Trophoblast cell (in vitro differentiated cells and primary cell): Measurements from ENCODE around the gene FHOD1.
A peak's percentile ranks its signal among the peaks of the same experiment; 100 is the strongest.

Experiments used
- DNase-seq, 2 donors: peaks; one replicate each; pipeline ENCODE4 v3.0.0-alpha.2; 2016
- H2AFZ ChIP-seq: 2 replicates; pipeline ENCODE4 v1.6.1; 2013; ENCODE audit warnings: low read length, moderate library complexity, mild to moderate bottlenecking; ENCODE audit not compliant: insufficient read depth, poor library complexity
- H2AK5ac ChIP-seq: 2 replicates; pipeline ENCODE4 v1.6.1; 2013; ENCODE audit warnings: mild to moderate bottlenecking, low read length
- H2BK120ac ChIP-seq: 2 replicates; pipeline ENCODE4 v1.6.1; 2013; ENCODE audit warnings: low read length, mild to moderate bottlenecking, moderate library complexity; ENCODE audit not compliant: insufficient read depth, poor library complexity
- H2BK12ac ChIP-seq: 2 replicates; pipeline ENCODE4 v1.6.1; 2013; ENCODE audit warnings: mild to moderate bottlenecking, low read length, moderate library complexity
- H2BK5ac ChIP-seq: 2 replicates; pipeline ENCODE4 v1.6.1; 2013; ENCODE audit warnings: low read length, low read depth, moderate library complexity, mild to moderate bottlenecking; ENCODE audit not compliant: poor library complexity
- H3K14ac ChIP-seq: 2 replicates; pipeline ENCODE4 v1.6.1; 2013; ENCODE audit warnings: mild to moderate bottlenecking, low read length
- H3K18ac ChIP-seq: 2 replicates; pipeline ENCODE4 v1.6.1; 2013; ENCODE audit warnings: mild to moderate bottlenecking, low read length
- H3K23ac ChIP-seq: 2 replicates; pipeline ENCODE4 v1.6.1; 2013; ENCODE audit warnings: low read length
- H3K27ac ChIP-seq: 2 replicates; pipeline ENCODE4 v1.5.1; 2013; ENCODE audit warnings: low read depth, mild to moderate bottlenecking, inconsistent platforms, low read length, moderate library complexity
- H3K27me3 ChIP-seq: 2 replicates; pipeline ENCODE4 v1.6.1; 2013; ENCODE audit warnings: inconsistent platforms, mild to moderate bottlenecking, low read length, moderate library complexity; ENCODE audit not compliant: insufficient read depth
- H3K36me3 ChIP-seq, 2 experiments: 1 replicate in 1 of 2; 2 replicates in 1 of 2; pipeline ENCODE4 v1.6.1; 2013; ENCODE audit warnings: low read length in 2 of 2, mild to moderate bottlenecking in 2 of 2, moderate library complexity in 1 of 2; ENCODE audit not compliant: insufficient read depth in 2 of 2, control insufficient read depth in 1 of 2
- H3K4ac ChIP-seq: 2 replicates; pipeline ENCODE4 v1.6.1; 2013; ENCODE audit warnings: low read depth, mild to moderate bottlenecking, low read length, moderate library complexity
- H3K4me1 ChIP-seq, 2 experiments: 1 replicate in 1 of 2; 2 replicates in 1 of 2; pipeline ENCODE4 v1.6.1; 2013; ENCODE audit warnings: low read length in 2 of 2, mild to moderate bottlenecking in 2 of 2, moderate library complexity in 1 of 2; ENCODE audit not compliant: insufficient read depth in 2 of 2, control insufficient read depth in 1 of 2
- H3K4me2 ChIP-seq: 2 replicates; pipeline ENCODE4 v1.6.1; 2013; ENCODE audit warnings: inconsistent platforms, mild to moderate bottlenecking, low read length, moderate library complexity
- H3K4me3 ChIP-seq: 2 replicates; pipeline ENCODE4 v1.5.1; 2013; ENCODE audit warnings: mild to moderate bottlenecking, low read depth, low read length, inconsistent platforms
- H3K79me1 ChIP-seq: one replicate; pipeline ENCODE4 v1.6.1; 2013; ENCODE audit warnings: low read length
- H3K79me2 ChIP-seq: 2 replicates; pipeline ENCODE4 v1.6.1; 2013; ENCODE audit warnings: low read length, mild to moderate bottlenecking; ENCODE audit not compliant: control insufficient read depth, insufficient read depth, poor library complexity
- H3K9ac ChIP-seq: 2 replicates; pipeline ENCODE4 v1.6.1; 2013; ENCODE audit warnings: mild to moderate bottlenecking, low read length
- H3K9me3 ChIP-seq: 2 replicates; pipeline ENCODE4 v1.6.1; 2013; ENCODE audit warnings: low read depth, mild to moderate bottlenecking, control low read depth, inconsistent platforms, low read length; ENCODE audit not compliant: insufficient read depth
- H4K12ac ChIP-seq: 2 replicates; pipeline ENCODE4 v1.6.1; 2013; ENCODE audit warnings: low read depth, mild to moderate bottlenecking, low read length, moderate library complexity
- H4K8ac ChIP-seq: 2 replicates; pipeline ENCODE4 v1.6.1; 2013; ENCODE audit warnings: low read depth, mild to moderate bottlenecking, low read length, moderate library complexity
- H4K91ac ChIP-seq: one replicate; pipeline ENCODE4 v1.6.1; 2013; ENCODE audit warnings: low read depth, mild to moderate bottlenecking, low read length, moderate library complexity
- WGBS: extraction: QIAGEN DNeasy Blood & Tissue Kit; methylation state at CpG from one replicate; pipeline ENCODE4 v1.1.7; 2013; ENCODE audit warnings: missing lambda C conversion rate; ENCODE audit not compliant: insufficient read length, insufficient coverage; ENCODE audit errors: extremely low coverage; 5-methylcytosine and 5-hydroxymethylcytosine counted together

FHOD1 gene

DNA sequence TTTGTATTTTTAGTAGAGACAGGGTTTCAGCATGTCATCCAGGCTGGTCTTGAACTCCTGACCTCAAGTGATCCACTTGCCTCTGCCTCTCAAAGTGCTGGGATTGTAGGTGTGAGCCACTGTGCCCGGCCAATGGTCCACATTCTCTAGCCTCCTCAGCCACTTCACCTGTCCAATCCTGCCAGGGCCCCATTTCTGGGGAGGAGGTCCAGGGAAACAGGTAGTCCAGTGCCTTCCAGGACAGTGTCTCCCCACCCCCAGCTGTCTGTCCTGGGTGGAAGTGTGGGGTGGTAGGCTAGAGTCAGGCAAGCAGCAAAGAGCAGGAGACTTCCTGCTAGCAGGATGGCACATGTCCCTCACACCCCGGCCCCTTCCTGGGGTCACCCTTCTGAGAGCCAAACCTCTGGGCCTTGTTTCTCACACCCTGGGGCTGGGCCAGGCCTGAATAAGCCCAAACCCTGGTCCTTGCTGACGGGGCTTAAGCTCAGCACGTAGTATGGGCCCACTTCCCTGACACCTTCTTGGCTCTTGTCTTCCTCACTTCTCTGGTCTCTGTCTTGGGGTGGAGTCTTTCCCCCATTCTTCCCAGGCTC lies 5.0 kb downstream of the FHOD1 start:
- H3K14ac ChIP-seq = peak overlapping the region; percentile 0
- peak overlapping the region; percentile 97 for H4K91ac ChIP-seq
- peak overlapping the region; percentile 42 for H2BK5ac ChIP-seq
- H3K23ac ChIP-seq = no peak overlapping the region
- DNase-seq = no peak
- peaks cover 44 to 50% of the 10 kb centered on the region in 2 experiments for H3K4me1 ChIP-seq
- H3K9me3 ChIP-seq = no peaks in the 10 kb centered on the region
- peaks cover 34% of the 10 kb centered on the region for H3K79me1 ChIP-seq
- H2AK5ac ChIP-seq = peak overlapping the region; percentile 60
- H4K8ac ChIP-seq = no peak overlapping the region
- no peak overlapping the region for H4K12ac ChIP-seq
- no peak overlapping the region for H3K4me2 ChIP-seq
- no CpG with 5 or more reads among the region's 4 CpGs for WGBS
- peak overlapping the region; percentile 11 for H3K4ac ChIP-seq
- peak overlapping the region; percentile 17 for H3K18ac ChIP-seq
- peaks cover 5% of the 10 kb centered on the region for H3K79me2 ChIP-seq
- H3K27ac ChIP-seq = peak overlapping the region; percentile 95
- H2BK12ac ChIP-seq = peak overlapping the region; percentile 86
- no peak overlapping the region for H3K4me3 ChIP-seq
- H3K9ac ChIP-seq = no peak overlapping the region
- peaks cover 13 to 14% of the 10 kb centered on the region in 2 experiments for H3K36me3 ChIP-seq
- peak overlapping the region; percentile 28 for H2BK120ac ChIP-seq
- H2AFZ ChIP-seq = peak overlapping the region; percentile 2
- H3K27me3 ChIP-seq = no peaks in the 10 kb centered on the region

- Histone ChIP-seq H2BK120ac (peak overlapping the region; percentile 95), H3K4me3 (no peak overlapping the region), H3K79me1 (peaks cover 29% of the 10 kb centered on the region), H3K4me2 (peak overlapping the region; percentile 45), H3K36me3 (peaks cover 18 to 21% of the 10 kb centered on the region in 2 experiments), H3K14ac (peak overlapping the region; percentile 94), H3K4me1 (peaks cover 44 to 47% of the 10 kb centered on the region in 2 experiments), H2AK5ac (peak overlapping the region; percentile 96), H3K27me3 (no peaks in the 10 kb centered on the region), H4K91ac (peak overlapping the region; percentile 97), H2AFZ (peak overlapping the region; percentile 46), H2BK12ac (peak overlapping the region; percentile 85), H3K18ac (peak overlapping the region; percentile 92), H3K27ac (peak overlapping the region; percentile 95), H4K8ac (peak overlapping the region; percentile 89), H3K23ac (no peak overlapping the region), H3K9me3 (no peaks in the 10 kb centered on the region), H3K79me2 (peaks cover 2% of the 10 kb centered on the region), H2BK5ac (peak overlapping the region; percentile 94), H4K12ac (peak overlapping the region; percentile 49), H3K9ac (no peak overlapping the region), H3K4ac (peak overlapping the region; percentile 68)
- WGBS = no CpG with 5 or more reads among the region's 10 CpGs
- peak; percentile 53 to 54 for DNase-seq
These were observed 6.0 kb downstream of the FHOD1 start for GRCh38 chr16:67241008-67241900.

DNA sequence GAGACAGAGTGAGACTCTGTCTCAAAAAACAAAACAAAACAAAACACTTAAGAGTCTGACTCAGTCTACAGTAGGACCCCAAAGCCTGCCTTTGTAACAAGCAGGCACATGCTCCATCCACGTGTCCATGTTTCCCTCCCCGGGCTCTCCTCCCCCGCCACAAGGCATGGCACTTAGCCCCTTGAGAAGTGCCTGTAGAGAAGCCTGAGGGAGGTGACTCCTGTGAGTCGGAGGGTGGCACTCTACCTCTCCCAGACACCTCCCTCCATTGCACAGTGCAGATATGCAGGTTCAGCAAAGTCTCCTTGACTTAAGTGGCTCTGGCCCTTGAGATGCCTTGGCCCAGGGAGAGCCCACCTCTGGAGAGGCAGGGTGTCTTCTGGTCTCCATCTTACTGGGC lies 6.8 kb downstream of the FHOD1 start:
- no CpG with 5 or more reads among the region's 4 CpGs for WGBS
- Histone ChIP-seq H3K4me2 (no peak overlapping the region), H3K36me3 (peaks cover 24 to 26% of the 10 kb centered on the region in 2 experiments), H3K23ac (no peak overlapping the region), H3K9me3 (no peaks in the 10 kb centered on the region), H2BK12ac (peak overlapping the region; percentile 23), H3K27ac (peak overlapping the region; percentile 95), H3K9ac (no peak overlapping the region), H4K8ac (peak overlapping the region; percentile 89), H2AK5ac (peak overlapping the region; percentile 96), H2AFZ (peak overlapping the region; percentile 32), H3K79me1 (peaks cover 22% of the 10 kb centered on the region), H4K91ac (peak overlapping the region; percentile 97), H3K27me3 (no peaks in the 10 kb centered on the region), H3K4ac (peak overlapping the region; percentile 68), H3K18ac (peak overlapping the region; percentile 92), H3K4me1 (peaks cover 43 to 44% of the 10 kb centered on the region in 2 experiments), H3K79me2 (peaks cover 2% of the 10 kb centered on the region), H2BK120ac (peak overlapping the region; percentile 95), H2BK5ac (peak overlapping the region; percentile 94), H3K4me3 (no peak overlapping the region), H4K12ac (peak overlapping the region; percentile 49), H3K14ac (peak overlapping the region; percentile 94)
- DNase-seq = no peak

DNA sequence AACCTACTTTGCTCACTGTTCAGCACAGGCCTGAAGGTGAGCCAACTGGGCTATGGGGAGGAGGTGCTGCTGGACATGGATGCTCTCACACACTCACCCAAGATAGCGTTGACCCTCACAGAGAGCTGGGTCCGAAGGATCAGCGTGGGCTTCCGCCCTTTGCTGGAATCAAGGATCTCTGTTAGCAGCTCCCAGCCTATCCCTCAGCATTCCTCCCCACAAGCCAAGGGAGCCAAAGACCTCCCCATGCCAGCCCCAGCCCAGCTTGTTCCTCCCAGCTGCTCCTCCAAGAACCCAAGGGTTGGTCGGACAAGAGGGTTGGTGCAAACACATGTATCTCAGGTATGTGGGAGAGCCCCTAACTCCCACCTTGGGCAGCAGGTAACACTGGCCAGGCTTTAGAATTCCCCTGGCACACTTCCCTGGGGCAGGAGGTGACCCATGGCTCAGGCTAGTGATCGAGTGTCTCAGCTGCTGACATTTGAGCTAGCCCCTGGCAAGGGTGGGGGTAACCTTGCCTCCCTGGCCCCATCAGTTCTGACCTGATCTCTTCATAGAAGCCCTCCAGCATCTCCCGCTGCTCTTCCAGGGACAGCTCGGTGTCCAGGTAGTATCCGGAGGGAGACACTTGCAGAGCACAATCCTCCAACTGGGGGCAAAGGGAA lies 8.3 kb downstream of the FHOD1 start:
- no peak overlapping the region for H2BK120ac ChIP-seq
- no peak overlapping the region for H3K23ac ChIP-seq
- H3K4me1 ChIP-seq = peaks cover 28 to 29% of the 10 kb centered on the region in 2 experiments
- DNase-seq = no peak
- H4K91ac ChIP-seq = no peak overlapping the region
- no peak overlapping the region for H3K9ac ChIP-seq
- WGBS = no CpG with 5 or more reads among the region's 9 CpGs
- H4K8ac ChIP-seq = no peak overlapping the region
- H3K79me1 ChIP-seq = peaks cover 17% of the 10 kb centered on the region
- no peak overlapping the region for H2BK5ac ChIP-seq
- no peak overlapping the region for H3K14ac ChIP-seq
- H3K27me3 ChIP-seq = no peaks in the 10 kb centered on the region
- H3K36me3 ChIP-seq = peaks cover 28 to 30% of the 10 kb centered on the region in 2 experiments
- H3K79me2 ChIP-seq = peaks cover 2% of the 10 kb centered on the region
- no peak overlapping the region for H3K27ac ChIP-seq
- H3K9me3 ChIP-seq = no peaks in the 10 kb centered on the region
- H3K4ac ChIP-seq = no peak overlapping the region
- H3K4me2 ChIP-seq = no peak overlapping the region
- no peak overlapping the region for H2BK12ac ChIP-seq
- no peak overlapping the region for H2AK5ac ChIP-seq
- H3K18ac ChIP-seq = no peak overlapping the region
- no peak overlapping the region for H3K4me3 ChIP-seq
- no peak overlapping the region for H2AFZ ChIP-seq
- H4K12ac ChIP-seq = no peak overlapping the region
